CD4-positive, alpha-beta T cell treated with Interferon gamma for 1 hour (primary cell): Measurements from ENCODE around the gene OR2A5.
"Not testable (repeated sequence)": the region's sequence is repeated elsewhere in the genome, so short reads cannot be mapped to it uniquely, and the experiment has no call there.

ENCODE experiments used
- DNase-seq: peaks from one replicate; pipeline ENCODE4 v3.0.0-alpha.2; 2020

The OR2A5 gene, protein sequence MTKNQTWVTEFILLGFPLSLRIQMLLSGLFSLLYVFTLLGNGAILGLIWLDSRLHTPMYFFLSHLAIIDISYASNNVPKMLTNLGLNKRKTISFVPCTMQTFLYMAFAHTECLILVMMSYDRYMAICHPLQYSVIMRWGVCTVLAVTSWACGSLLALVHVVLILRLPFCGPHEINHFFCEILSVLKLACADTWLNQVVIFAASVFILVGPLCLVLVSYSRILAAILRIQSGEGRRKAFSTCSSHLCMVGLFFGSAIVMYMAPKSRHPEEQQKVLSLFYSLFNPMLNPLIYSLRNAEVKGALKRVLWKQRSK

DNA sequence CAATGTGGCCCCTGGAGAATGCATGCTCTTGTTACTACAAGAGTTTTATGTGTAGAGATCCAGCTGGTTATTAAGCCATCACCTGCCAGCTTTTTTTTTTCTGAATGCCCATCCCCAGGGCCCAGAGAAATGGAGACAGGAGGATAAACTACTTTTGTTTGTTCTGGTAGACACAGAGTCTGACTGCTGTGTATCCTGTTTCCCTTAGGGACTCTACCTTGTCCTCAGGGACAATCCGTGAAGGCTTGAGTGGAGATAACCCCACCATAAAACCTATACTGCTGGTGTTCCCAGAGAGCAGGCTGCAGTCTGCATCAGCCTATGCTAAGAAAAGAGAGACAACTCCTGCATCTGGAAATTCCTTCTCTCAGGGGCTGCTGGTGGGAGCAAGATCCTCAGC lies at the start of gene OR2A5:
TSS of gene OR2A5 (plus strand) at position 301 of the 400 bp plus-strand sequence. CDS start 1,454 bp downstream, outside the sequence.
- DNase-seq = no peak

DNA sequence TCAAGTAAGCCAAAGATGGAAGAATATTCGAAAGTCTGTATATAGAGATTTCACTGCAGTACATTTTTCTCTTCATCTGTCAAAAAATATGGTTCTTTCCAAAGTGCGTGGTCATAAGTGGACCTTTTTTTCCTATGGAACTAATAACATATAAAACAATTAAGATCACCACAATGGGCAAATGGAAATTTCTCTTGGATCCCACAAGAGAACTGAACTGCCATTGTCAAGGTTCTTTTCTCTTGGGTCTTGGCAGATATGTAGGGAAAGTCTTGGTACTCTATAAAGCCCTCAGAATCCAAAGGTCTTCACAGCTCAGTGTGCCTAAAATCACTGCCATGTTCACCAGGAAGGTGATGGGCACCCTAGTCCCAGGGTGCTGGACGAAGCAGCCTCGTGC lies 48.7 kb upstream of the OR2A5 start, which contains the start of gene OR6B1:
TSS of gene OR6B1 (plus strand) at position 301 of the 400 bp plus-strand sequence. CDS start 3,677 bp downstream, outside the sequence.
- DNase-seq = no peak

DNA sequence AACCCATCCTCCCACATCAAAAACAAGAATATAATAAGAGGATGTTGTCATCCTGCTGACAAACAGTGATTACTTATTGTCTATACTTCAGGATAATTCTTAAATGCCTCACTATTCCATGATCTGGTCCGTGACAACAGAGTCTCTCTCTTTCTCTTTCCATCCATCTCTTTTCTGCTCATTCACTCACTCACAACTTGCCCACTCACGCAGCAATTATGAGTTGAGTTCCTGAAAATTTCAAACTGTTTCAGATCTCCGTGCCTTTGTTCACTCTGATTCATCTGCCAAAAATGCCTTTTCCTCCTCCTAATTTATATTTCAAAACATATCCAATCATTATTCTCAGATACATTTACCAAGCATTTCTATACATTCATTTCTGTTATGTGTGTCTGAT lies 47.2 kb upstream of the OR2A5 start:
- no peak for DNase-seq

DNA sequence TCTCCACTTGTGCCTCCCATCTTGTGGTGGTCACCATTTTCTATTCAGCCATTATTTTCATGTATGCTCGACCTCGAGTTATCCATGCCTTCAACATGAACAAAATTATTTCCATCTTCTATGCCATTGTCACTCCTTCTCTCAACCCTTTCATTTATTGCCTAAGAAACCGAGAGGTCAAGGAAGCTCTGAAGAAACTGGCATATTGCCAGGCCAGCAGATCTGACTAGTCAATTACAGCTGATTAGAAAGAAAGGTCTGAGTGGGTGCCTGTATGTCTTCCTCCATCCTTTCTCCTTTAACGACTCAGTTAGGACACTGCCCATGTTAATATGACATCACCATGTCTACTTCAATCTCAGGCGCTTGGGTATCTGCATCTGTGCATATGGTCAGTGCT lies 44.0 kb upstream of the OR2A5 start:
- no peak for DNase-seq

DNA sequence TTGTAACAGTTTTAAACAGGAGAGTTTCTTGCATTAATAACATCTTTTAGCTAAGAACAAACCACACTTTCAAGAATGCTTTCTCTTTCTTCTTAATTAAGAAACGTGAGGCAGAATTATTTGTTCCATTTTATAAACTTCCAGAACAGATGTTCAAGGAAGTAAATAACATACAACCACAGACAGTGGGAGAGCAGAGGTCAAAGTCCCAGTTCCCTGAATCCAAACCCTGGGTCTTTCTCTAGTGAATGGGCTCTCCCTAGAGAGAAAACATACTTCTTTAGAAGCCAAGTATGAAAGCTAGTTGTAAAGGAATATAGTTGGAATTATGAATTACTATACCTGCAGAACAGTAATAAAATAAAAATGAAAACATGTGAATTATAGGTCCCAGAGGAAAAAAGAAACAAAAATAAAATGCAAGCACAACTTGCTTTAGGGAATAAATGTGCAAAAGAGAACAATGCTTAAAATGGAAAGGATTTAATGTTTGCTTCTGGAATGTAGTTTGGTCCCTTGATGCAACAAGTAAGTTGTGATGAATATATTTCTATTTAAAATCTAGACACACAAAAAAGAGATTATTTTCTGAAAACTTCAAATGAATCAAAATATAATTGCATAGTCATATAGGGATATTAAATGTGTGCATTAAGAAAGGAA lies 42.6 kb upstream of the OR2A5 start:
- no peak for DNase-seq

DNA sequence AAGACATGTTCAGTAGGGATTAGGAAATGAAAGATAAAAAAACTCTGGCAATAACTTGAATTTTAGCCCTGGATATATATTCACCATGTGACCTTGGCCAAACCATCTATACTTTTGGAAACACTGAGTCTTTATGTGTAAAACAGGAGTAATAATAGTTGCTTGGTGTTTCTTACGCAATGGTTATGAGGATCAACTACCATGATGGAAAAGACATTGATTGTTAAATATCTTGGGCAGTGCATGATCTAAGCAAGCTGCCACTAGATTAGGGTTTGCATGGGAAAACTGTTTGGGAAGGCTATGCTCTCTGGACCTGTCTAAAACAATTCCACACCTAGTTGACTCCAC lies 42.1 kb upstream of the OR2A5 start:
- DNase-seq = no peak

DNA sequence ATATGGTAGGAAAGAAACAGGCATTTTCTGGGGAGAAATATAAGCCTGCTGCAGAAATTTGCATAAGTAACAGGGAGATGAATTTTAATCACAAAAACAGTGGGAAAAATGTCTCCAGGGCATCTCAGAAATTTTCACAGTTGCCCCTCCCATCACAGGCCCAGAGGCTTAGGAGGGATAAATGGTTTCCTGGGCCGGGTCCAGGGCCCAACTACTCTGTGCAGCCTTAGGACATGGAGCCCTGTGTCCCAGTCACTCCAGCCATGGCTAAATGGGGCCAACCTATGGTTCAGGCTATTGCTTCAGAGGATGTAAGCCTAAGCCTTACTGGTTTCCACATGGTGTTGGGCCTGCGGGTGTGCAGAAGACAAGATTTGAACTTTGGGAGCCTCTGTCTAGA lies 39.4 kb upstream of the OR2A5 start:
- no peak for DNase-seq

DNA sequence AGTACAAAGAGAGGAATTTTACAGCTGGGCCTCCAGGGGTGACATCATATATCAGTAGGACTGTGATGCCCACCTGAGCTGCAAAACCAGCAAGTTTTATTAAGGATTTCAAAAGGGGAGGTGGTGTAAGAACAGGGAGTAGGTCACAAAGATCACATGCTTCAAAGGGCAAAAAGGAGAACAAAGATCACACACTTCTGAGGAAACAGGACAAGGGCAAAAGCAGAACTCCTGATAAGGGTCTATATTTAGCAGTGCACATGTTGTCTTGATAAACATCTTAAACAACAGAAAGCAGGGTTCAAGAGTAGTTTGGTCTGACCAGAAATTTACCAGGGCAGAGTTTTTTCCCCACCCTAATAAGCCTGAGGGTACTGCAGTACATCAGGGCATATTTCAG lies 38.7 kb upstream of the OR2A5 start:
- not testable (repeated sequence) for DNase-seq

DNA sequence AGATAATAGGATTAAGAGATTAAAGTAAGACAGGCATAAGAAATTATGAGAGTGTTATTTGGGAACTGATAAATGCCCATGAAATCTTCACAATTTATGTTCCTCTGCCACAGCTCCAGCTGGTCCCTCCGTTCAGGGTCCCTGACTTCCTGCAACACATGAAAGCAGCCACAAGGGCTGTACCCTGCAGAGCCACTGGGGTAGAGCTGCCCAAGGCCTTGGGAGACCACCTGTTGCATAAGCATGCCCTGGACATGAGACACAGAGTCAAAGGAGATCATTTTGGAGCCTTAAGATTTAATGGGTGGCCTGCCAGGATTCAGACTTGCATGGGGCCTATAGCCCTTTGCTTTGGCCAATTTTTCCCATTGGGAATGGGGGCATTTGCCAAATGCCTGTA lies 37.9 kb upstream of the OR2A5 start:
- not testable (repeated sequence) for DNase-seq

DNA sequence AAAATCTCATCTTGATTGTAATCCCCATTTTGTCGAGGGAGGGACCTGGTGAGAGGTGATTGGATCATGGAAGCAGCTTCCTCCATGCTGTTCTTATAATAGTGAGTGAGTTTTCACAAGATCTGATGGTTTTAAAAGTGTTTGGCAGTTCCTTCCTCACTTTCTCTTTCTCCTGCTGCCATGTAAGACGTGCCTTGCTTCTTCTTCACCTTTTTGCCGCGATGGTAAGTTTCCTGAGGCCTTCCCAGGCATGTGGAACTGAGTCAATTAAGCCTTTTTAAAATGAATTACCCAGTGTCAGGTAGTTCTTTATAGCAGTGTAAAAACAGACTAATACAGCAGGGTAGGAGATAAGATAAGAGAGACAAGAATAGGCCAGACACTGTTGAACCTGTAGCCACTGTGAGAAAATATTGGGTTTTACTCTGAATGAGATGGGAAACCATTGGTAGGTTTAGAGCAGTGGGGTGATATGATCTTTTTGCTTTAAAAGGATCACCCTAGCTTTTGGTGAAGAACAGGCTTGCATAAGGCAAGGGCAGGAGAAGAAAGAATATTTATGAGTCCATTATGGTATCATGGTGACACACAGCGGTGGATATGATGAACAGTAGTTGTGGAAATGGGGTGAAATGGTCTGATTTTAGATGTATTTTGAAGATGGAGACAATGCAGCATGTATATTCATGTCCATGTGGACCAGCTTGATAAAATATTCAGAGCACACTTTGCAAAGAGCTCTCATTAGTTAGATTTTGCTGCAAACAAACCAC lies 37.1 kb upstream of the OR2A5 start:
- no peak for DNase-seq

DNA sequence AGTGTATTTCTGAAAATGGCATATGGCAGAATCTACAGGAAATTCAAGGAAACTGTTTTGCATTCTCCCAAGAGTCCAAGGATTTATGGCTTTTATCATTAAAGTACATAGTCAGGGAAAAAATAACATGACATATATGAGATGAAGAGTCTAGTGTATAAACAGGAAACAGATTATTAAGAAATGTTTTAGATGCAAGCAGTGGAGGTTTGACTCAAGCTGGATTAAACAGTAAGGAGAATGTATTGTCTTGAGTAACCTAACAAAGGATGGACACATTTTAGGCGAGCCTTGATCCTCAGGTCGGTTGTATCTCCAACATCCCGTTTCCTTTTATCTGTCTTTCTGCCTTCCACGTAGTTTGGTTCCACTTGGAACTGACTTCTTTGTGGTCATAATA lies 30.7 kb upstream of the OR2A5 start:
- no peak for DNase-seq

DNA sequence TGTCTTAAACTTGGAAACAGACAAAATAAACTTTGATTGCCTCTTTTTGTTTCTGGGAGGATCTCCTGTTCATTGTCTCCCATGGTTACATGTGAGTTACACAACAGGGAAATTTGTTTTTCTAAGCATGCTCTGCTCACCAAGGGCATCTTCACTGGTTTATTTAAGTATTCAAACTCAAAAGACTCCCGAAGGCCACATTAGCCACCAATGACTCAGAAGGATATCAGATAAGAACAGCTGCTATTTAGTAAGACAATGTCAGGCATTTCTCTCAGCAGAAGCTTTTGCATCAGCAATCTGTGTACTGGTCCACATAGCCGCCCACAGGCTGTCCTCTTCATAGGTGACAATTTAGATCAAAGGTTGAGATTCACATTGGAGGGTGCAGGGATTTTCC lies 29.3 kb upstream of the OR2A5 start:
- DNase-seq = no peak

DNA sequence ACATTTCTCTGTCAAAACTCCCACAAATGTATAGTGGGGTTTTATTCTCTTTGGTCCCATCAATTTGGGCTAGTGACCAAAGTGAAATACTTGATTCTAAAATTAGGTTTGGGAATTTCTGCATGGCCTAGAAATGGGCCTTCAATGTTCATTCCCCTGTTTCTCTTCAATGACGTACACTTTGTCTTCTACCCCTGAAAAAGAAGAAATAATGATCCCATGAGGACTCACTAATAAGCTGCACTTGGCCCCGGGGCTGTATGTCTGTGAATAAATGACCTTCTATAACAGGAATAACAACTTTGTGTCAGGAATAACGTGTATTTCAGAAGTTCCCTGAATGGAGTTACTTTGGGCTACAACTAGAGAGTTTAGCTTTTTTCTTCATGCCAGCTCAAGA lies 28.4 kb upstream of the OR2A5 start:
- DNase-seq = no peak

DNA sequence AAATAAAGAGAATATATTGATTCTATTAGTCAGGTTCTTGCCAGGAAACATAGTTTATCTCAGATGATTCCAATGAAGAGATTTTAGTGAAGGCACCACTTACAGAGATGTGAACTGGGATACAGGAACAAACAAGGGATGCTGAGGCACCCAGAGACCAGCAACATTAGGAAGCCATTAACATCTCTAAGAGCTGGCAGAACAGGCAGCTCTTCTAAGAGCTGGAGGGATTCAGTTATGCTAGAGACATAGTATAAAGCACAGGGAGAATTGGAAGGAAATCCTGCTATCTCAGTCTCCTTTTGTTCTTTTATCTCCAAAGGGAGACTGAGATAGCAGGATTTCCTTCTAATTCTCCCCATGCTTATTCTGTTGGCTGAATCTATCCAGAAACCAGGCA lies 26.6 kb upstream of the OR2A5 start:
- DNase-seq = no peak

DNA sequence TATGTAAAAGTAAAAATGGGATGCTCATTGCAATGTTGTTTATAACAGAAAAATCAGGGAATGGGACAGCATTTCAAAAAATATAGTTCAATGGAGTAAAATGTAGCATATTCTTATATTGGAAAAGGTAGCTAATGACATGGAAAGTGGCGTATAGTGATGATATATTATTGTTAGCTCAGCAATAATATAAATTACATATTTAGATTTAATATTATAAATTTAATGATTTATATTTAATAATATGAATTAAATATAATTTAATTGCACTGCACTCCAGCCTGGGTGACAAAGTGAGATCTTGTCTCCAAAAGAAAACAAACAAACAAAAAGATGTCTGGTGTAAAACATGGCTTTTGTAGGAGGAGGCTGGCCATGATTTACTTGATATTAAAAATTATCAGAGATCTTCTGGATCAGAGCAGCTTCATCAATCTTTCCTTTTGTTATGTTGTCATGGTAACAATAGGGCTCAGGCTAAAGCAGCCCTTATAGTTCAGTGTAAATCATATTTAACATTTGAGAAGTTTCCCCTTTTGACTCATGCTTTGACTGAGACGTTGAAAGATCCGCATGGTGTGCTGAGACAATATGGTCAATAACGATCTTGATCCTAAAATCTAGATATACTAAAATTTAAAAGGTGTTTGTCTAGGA lies 25.4 kb upstream of the OR2A5 start:
- no peak for DNase-seq

DNA sequence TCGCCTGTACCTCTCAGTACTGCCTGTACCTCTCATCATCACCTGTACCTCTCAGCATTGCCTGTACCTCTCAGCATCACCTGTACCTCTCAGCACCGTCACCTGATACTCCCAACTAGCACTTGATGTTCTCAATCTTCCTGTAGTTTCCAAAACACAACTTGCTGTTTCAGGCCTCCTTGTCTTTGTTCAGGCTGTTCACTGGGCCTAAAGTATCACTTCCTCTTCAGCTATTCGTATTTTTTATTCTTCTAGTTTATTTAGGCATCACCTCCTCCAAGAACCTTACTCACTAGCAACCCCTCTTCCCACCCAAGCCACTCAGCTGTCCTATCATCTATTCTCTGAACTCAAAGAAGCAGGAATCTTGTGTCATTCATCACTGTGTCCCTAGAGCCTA lies 24.5 kb upstream of the OR2A5 start:
- no peak for DNase-seq

DNA sequence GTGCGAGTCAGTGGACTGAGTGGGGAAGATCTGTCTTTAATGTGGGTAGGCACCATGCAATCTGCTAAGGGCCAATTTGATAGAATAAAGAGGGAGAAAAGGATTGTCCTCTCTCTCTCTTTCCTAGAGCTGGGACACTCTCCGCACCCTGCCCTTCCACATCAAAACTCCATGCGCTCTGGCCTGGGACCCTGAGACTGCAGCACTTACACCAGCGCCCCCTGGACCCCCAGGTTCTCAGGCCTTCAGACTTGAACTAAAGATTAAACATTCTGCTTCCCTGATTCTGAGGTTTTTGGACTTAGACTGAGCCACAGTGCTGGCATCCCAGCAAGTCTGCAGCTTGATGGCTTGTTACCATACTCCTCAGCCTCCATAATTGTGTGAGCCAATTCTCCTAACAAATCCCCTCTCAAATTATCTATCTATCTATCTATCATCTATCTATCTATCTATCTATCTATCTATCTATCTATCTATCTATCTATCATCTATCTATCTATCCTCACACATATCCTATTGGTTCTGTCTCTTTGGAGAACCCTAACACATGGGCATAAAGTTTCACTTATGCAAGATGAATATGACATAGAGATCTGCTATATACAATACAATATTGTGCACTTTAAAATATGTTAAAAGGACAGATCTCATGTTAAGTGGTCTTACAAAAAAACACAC lies 22.4 kb upstream of the OR2A5 start:
- no peak for DNase-seq

DNA sequence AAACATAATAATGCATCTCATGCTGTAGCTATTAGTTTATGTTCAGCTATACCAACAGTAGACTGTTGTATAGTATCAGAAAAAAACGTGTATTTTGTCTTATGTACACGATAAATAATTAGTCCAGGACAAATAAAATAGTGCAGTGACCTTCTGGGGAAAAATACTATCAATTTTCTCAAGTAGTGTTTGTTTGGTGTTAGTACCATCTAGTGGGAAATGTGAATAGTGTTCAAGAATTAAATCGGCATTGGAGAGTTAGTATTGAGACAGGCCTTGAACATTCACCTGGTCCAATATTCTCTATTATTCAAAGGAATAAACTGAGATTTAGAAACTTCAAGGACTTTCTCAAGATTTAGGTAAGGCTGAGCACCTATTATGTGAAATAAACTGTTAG lies 21.7 kb upstream of the OR2A5 start:
- no peak for DNase-seq

DNA sequence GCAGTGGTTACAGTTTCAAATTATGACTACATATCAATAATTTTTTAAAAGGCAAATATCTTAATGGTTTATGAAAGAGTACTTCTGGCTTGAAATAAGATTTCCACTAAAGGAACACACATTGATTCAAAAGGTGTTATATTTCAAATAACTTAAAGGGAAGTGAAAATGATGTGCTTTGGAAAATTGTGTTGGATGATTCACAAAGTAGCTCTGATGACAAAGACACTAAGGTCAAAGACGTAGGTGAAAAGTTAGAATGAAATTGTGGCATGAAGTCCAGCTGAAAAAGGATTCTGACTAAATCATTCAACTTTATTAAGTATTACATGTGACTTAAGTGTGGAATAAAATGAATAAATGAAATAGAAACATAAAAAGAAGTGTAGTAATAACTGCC lies 20.8 kb upstream of the OR2A5 start:
- no peak for DNase-seq

DNA sequence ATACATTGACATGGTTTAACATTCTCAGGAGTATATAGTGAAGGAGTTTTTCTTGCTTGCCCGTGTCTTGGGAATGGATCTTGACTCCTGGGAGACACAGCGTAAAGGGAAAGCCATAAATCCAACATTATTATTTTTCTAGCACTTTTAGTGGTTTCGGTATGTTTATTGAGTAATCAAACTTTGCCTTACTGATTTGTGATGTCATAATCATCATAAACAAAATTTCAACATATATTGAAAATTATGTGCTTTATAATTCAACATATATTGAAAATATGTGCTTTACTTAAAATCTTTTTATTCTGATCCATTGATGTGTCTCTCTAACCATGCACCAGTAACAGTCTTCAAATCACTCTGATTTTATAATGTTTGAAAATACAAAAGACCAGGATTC lies 20.2 kb upstream of the OR2A5 start:
- no peak for DNase-seq

DNA sequence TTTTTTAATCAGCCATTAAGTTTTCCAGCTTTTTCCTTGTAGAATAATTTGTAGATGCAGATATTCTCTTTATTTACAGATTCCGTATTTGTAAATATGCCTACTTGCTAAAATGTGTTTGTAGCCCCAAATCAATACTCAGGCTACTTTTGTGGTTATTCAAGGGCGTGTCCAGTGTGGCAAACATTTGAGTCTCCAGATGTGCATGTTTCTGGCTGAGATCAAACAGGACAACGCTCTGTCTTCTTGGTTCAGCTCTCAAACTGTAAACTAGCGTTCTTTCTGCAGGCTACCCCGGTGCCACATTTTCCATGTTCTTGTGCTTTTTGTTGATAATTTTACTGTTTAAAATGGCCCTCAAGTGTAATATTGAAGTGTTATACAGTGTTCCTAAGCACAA lies 16.2 kb upstream of the OR2A5 start:
- DNase-seq = no peak

DNA sequence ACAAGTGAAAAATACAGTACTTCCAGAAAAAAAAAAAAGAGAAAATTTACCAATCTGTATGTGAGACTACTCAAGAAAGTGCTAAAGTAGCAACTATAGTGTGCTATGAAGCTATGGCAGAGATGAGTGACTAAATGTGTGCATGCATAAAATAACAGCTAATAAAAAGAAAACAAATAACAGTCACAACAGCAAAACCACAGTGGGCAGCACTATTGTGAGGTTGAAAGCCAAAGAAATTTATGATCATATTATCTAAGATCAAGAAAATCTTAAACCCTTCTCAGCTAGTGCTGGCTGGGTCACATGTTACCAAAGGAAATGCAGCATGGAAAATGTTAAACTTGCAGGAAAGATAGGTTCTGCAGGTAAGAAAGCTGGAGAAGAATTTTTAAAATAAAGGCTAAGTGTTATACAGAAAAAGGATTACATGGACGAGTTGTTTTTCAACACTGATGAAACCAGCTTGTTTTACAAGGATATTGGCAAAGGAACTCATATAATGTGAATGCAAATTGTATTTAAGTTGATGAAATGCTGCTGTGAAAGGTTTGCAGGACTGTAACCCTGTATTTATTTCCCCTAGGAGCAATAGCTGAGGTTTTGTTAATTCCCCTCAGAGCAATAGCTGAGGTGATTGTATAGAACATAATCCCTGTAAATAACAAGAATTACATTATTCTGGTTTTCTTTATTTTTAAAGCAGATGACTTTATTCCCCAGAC lies 15.6 kb upstream of the OR2A5 start:
- DNase-seq = no peak
